Heart left ventricle (tissue), 16 donors: ENCODE results near the gene ZNF341. TPM values are rescaled to one million over a fixed set of nuclear protein-coding genes. Genes with fewer than 3 reads are reported as not detected.

Source experiments
- ATAC-seq, 4 donors: fragments of 200-7000 bp; cut with Tn5 transposase; one replicate each; pipeline ENCODE4 v1.9.1; 2020 to 2022; ENCODE audit warnings: moderate library complexity in 4 of 4, mild to moderate bottlenecking in 3 of 4, moderate number of reproducible peaks in 1 of 4
- DNase-seq, 5 donors: peaks; one replicate each; pipeline ENCODE4 v3.0.0-alpha.2; 2020
- H3K27ac ChIP-seq, 12 donors: fragments of 200-600 bp; sonication (generic) in 4 of 12; one replicate each; pipeline versions ENCODE4 v1.5.0 to v1.8.0; 2016 to 2022; ENCODE audit warnings: mild to moderate bottlenecking in 2 of 12
- H3K27me3 ChIP-seq, 9 donors: fragments of 200-600 bp; sonication (generic) in 2 of 9; one replicate each; pipeline versions ENCODE4 v1.5.1 to v1.8.0; 2016 to 2022; ENCODE audit warnings: mild to moderate bottlenecking in 3 of 9
- H3K36me3 ChIP-seq, 9 donors: fragments of 200-600 bp; sonication (generic) in 2 of 9; one replicate each; pipeline versions ENCODE4 v1.5.0 to v1.8.0; 2018 to 2022; ENCODE audit warnings: mild to moderate bottlenecking in 2 of 9
- H3K4me1 ChIP-seq, 12 donors: fragments of 200-600 bp; sonication (generic) in 4 of 12; one replicate each; pipeline versions ENCODE4 v1.5.0 to v1.8.0; 2016 to 2022; ENCODE audit warnings: mild to moderate bottlenecking in 3 of 12
- H3K4me3 ChIP-seq, 12 donors: fragments of 200-600 bp; sonication (generic) in 4 of 12; one replicate each; pipeline versions ENCODE4 v1.5.0 to v1.8.0; 2017 to 2022; ENCODE audit warnings: mild to moderate bottlenecking in 9 of 12, moderate library complexity in 4 of 12
- H3K9me3 ChIP-seq, 12 donors: fragments of 200-600 bp; sonication (generic) in 4 of 12; one replicate each; pipeline versions ENCODE4 v1.5.0 to v1.8.0; 2016 to 2022; ENCODE audit warnings: mild to moderate bottlenecking in 1 of 12
- CTCF ChIP-seq, 12 donors: fragments of 200-600 bp; sonication (generic) in 4 of 12; IDR thresholded peaks; one replicate each; pipeline versions ENCODE4 v1.5.0 to v1.8.0; 2018 to 2022; ENCODE audit warnings: antibody characterized with exemption in 12 of 12, mild to moderate bottlenecking in 5 of 12
- POLR2A ChIP-seq, 2 donors: fragments of 450-650 bp; IDR thresholded peaks; one replicate each; pipeline ENCODE4 v1.6.1; 2017; ENCODE audit warnings: antibody characterized with exemption in 2 of 2, mild to moderate bottlenecking in 2 of 2, moderate library complexity in 2 of 2
- WGBS, 4 donors: extraction: QIAGEN DNeasy Blood & Tissue Kit in 2 of 4; methylation state at CpG; one replicate each; pipeline versions ENCODE4 v1.1.5 to v1.1.7; 2013 to 2018; 5-methylcytosine and 5-hydroxymethylcytosine counted together
- intact Hi-C, 10 donors: fragments of 100-400 bp; cut with DNase I; formaldehyde crosslinking; loops; one replicate each; pipeline versions ENCODE4 v1.11.1 to v1.14.2; 2022
- polyA plus RNA-seq, 2 donors: library from polyadenylated mRNA; stranded (reverse); fragments of 200-250 nt; gene quantifications; one replicate each; pipeline ENCODE4 v1.2.3, GENCODE V29; 2013
- total RNA-seq, 9 donors: library from RNA; depleted of rRNA in 2 of 9; stranded (reverse); fragments of >200 nt in 2 of 9; fragmentation: NEBNext Ultra II Directional in 3 of 9; extraction: Animal tissue kit (Norgen Biotek cat#: 25700) in 3 of 9; gene quantifications; one replicate each; pipeline versions ENCODE4 v1.1.0 to v1.2.4, GENCODE V29; 2016 to 2023
- donor health status: ischemic (EF 13 %, LVEDD 7.1; RV severe dilation, severe dysfunction).
- donor health status: healthy with polysubstance abuse.
- donor health status: DM: no; HTN: yes; CAD: no.
- donor health status: DM: no; HTN: no; CAD: no.
- donor health status: ischemic (EF 25% LVEDD 6.9; RV normal size, moderate dysfunction).
- donor health status: ischemic (EF 25% LVEDD 5.7; RV mildly dilated, moderate dysfunction).
- donor health status: healthy.
- donor health status: DM: yes; HTN: yes; CAD: no.
- donor health status: ischemic (EF 35%, LVEDD 5.7; RV mildly dilated, moderate dysfunction).
- donor health status: nonischemic (EF 11% LVEDD 7.7; RV severe dilation, severe dysfunction).
- donor health status: DM: yes; HTN: yes; CAD: no.
- donor health status: PGD.
- donor health status: ischemic (EF 29% LVEDD 5.4; RV normal size, mild dysfunction).
- donor health status: nonischemic (EF 23%, LVEDD 6.1; RV moderate dilation, normal function).

The ZNF341 gene
- total and polyA plus RNA-seq, 11 donors: 1.2 to 3.3 (median 1.7) TPM

- Histone ChIP-seq H3K36me3 (no peaks in the 10 kb centered on the region), H3K9me3 (no peaks in the 10 kb centered on the region), H3K4me3 (no peak overlapping the region), H3K4me1 (peaks cover 0 to 35% (median 14%) of the 10 kb centered on the region in 12 donors), H3K27me3 (no peaks in the 10 kb centered on the region), H3K27ac (peak overlapping the region in 3 of 12 donors; percentile 15 to 30 (median 19))
- 75 to 87% (median 80%) methylated on average over 3 of the region's 3 CpGs for WGBS, 4 donors
- intact Hi-C loops: loop anchor here in 3 of 10 donors (5.0 to 10.0 kb wide), 2 partner anchors 34 to 307 kb away; partner anchors contain the start of genes PXMP4 (in 3 of the 3) and RALY (in 1 of the 3)
- no peak for ATAC-seq
- DNase-seq: no peak
- TF ChIP-seq CTCF (IDR thresholded peaks at IDR 0.05) (no peak), POLR2A (IDR thresholded peaks at IDR 0.05) (no peak)
Observed at GRCh38 chr20:33687993-33688937, 43.5 kb upstream of the ZNF341 start.

GRCh38 chr20:33688938-33689424, 42.8 kb upstream of the ZNF341 start:
- WGBS, 4 donors: 48 to 65% (median 60%) methylated on average over 3 of the region's 3 CpGs
- H3K9me3 ChIP-seq: no peaks in the 10 kb centered on the region
- DNase-seq: no peak
- H3K4me1 ChIP-seq: peaks cover 0 to 37% (median 15%) of the 10 kb centered on the region in 12 donors
- H3K27me3 ChIP-seq: no peaks in the 10 kb centered on the region
- H3K4me3 ChIP-seq: no peak overlapping the region
- no peaks in the 10 kb centered on the region for H3K36me3 ChIP-seq
- peak overlapping the region in 2 of 12 donors; percentile 19 to 30 for H3K27ac ChIP-seq
- ATAC-seq: no peak
- intact Hi-C loops: loop anchor here in 3 of 10 donors (5.0 to 10.0 kb wide), 2 partner anchors 33 to 306 kb away; partner anchors contain the start of genes PXMP4 (in 3 of the 3) and RALY (in 1 of the 3)
- no peak for TF ChIP-seq CTCF (IDR thresholded peaks at IDR 0.05)
- no peak for TF ChIP-seq POLR2A (IDR thresholded peaks at IDR 0.05)

GRCh38 chr20:33689493-33689892, 42.3 kb upstream of the ZNF341 start:
- 78 to 100% (median 91%) methylated on average over 1 of the region's 1 CpG for WGBS, 4 donors

More at GRCh38 chr20:33689493-33689892, 42.3 kb upstream of the ZNF341 start:
- peak overlapping the region in 2 of 12 donors; percentile 6 to 19 for H3K27ac ChIP-seq
- intact Hi-C loops: loop anchor here in 3 of 10 donors (5.0 to 10.0 kb wide), 2 partner anchors 33 to 305 kb away; partner anchors contain the start of genes PXMP4 (in 3 of the 3) and RALY (in 1 of the 3)
- no peaks in the 10 kb centered on the region for H3K27me3 ChIP-seq
- no peak for ATAC-seq
- H3K9me3 ChIP-seq: no peaks in the 10 kb centered on the region
- no peak for DNase-seq
- H3K4me3 ChIP-seq: no peak overlapping the region
- peaks cover 0 to 36% (median 15%) of the 10 kb centered on the region in 12 donors for H3K4me1 ChIP-seq
- H3K36me3 ChIP-seq: no peaks in the 10 kb centered on the region
- TF ChIP-seq POLR2A (IDR thresholded peaks at IDR 0.05): no peak
- no peak for TF ChIP-seq CTCF (IDR thresholded peaks at IDR 0.05)
